Measurements from ENCODE around the gene SRD5A1.
"Not testable (repeated sequence)": the region's sequence is repeated elsewhere in the genome, so short reads cannot be mapped to it uniquely, and the experiment has no call there.

SRD5A1 gene

DNA sequence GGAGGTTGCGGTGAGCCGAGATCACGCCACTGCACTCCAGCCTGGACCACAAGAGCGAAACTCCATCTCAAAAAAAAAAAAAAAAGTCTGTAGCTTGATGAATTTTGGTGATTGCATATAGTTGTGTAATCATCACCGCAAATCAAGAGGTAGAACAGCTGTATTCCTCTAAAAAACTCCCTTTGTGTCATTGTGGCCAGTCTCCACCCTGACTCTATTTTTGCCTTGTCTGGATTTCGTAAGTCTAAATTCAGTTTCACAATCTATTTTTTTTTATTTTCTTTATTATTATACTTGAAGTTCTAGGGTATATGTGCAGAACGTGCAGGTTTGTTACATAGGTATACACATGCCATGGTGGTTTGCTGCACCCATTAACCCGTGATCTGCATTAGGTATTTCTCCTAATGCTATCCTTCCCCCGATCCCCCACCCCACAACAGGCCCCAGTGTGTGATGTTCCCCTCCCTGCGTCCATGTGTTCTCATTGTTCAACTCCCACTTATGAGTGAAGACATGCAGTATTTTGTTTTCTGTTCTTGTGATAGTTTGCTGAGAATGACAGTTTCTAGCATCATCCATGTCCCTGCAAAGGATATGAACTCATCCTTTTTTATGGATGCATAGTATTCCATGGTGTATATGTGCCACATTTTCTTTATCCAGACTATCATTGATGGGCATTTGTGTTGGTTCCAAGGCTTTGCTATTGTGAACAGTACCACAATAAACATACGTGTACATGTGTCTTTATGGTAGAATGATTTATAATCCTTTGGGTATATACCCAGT lies 12.5 kb downstream of the SRD5A1 start:
- not testable (repeated sequence) for DNase-seq

DNA sequence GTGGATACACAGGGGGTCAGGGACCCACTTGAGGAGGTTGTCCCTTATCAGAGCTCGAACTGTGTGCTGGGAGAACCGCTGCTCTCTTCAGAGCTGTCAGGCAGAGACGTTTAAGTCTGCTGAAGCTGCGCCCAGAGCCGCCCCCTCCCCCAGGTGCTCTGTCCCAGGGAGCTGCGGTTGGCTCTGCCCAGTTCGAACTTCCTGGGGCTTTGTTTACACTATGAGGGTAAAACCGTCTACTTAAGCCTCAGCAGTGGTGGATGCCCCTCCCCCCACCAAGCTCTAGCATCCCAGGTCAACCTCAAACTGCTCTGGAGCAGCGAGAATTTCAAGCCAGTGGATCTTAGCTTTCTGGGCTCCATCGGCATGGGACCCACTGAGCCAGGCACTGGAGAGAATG lies 15.9 kb downstream of the SRD5A1 start:
- no peak for DNase-seq

DNA sequence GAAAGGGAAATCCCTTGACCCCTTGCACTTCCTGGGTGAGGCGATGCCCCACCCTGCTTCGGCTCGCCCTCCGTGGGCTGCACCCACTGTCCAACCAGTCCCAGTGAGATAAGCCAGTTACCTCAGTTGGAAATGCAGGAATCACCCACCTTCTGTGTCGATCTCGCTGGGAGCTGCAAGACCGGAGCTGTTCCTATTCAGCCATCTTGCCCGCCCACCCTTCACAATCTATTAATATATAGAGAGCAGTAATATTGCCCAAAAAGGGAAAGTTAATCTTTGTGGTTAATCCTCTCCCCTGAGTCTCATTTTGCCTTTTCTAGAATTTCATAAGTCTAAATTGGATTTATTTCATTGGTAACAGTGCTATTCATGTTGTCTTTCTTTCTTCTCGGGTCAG lies 16.4 kb downstream of the SRD5A1 start:
- no peak for DNase-seq

DNA sequence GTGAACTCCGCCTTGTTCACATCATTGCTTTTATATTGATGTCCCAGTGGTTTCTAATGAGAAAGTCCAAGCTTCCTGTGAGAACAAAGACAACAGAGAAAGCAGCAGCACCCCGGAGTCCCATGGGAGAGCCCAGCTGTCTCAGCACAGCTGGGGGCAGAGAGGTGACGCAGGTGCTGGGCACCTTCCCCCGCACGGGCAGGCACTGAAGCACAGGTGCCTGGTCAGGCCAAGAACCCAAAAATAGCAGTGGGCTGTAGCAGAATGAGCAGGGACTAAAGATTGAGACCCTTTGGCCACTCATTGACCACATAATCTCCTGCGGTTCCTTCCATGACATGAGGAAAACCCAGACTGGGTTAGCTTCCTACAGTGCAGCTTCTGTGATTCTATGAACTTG lies 18.8 kb downstream of the SRD5A1 start:
- DNase-seq: no peak

DNA sequence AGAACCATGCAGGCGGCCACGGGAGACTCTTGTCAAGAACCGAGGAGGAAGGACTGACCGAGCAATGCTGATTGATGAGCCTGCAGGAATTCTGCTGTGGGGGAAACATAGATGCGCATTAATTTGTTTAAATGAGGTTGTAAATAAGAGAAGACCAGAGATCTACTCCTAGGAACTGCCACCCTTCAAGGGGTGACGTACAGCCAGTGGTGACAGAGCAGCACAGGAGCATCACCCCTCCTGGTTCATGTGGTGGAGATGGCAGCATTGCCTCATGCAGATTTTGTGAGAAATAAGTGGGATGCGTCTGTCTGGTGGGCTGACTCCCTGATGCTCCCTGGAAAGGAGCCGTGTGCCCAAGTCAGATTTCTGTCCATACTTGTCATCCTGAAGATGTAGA lies 22.2 kb downstream of the SRD5A1 start:
- DNase-seq: no peak

DNA sequence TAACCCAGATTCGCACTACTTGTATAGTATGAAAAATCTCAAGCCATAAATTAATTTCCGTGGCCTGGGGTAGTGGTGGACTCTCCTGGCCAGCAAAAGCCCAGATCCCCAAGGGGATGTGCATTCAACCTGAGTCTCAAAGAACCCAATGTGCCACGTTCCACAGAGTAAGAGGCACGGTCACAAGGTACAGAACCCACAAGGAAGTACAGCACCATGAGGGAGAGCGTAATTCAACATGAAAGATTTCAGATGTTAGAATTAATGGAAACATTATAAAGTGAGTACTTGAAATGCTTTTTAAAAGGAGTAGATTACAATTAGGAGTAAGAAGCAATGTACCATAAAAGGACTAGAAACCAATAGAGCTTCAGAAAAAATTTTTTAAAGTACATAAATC lies 23.4 kb downstream of the SRD5A1 start:
- DNase-seq: no peak

DNA sequence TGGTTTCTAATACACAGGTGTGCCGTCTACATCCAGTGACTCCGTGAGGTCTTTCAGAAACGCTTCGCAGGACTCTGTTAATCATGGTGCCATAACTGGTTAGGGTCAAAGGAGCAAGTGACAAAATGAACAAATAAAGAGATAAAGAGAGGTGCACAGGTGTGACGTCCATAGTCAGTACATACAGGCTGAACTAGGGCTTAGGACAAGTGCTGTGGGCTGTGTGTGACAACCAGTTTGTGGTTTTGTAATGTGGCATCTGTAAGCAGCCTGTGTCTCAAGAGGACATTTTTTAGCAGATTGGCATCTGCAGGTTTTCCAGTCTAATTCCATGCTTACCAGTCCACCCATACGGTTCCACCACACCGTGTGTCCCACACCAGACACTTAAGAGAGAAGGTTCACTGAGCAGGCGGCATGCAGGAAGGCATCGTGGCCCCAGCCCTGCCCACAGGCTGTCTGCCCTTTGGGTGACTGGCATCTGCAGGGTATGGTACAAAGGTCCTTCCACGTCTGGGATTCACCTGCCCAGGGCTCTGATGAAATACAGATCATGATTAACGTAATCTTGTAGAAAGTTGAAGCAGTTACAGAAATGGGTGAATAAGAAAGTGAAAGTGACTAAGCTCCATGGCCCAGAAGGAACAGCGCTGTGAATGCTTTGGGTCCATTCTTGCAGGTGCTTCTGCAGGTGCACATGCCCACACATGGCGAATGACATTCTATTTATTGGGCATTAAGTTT lies 26.9 kb downstream of the SRD5A1 start:
- no peak for DNase-seq

DNA sequence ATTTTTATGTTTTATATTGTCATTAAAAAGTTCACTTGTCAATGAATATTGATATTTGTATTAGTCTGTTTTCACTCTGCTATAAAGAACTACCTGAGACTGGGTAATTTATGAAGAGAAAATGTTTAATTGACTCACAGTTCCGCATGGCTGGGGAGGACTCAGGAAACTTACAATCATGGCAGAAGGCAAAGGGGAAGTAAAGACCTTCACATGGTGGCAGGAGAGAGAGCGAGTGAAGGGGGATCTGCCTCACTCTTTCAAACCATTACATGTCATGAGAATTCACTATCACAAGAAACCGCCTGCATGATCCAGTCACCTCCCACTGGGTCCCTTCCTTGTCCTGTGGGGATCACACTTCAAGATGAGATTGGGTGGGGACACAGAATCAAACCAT lies 27.4 kb downstream of the SRD5A1 start:
- no peak for DNase-seq

DNA sequence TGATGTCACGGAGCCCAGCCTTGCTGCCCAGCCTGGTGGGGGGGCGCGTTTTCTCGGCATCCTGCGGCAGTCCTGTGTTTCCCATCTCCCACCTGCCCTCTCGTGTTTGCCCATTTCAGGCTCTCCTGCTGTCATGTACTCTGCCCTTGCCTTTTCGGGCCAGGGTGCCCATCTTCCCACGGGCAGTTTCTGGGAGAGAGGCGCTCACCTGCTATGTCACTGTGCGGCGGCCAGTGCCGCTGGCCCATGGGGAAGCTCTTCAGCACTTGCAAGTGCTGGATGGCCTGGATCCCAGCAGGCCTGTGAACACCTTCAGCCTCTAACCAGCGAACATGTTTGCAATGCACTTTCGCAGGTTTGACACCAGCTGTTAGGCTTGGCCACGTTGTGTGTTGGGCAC lies 33.5 kb downstream of the SRD5A1 start:
- no peak for DNase-seq

DNA sequence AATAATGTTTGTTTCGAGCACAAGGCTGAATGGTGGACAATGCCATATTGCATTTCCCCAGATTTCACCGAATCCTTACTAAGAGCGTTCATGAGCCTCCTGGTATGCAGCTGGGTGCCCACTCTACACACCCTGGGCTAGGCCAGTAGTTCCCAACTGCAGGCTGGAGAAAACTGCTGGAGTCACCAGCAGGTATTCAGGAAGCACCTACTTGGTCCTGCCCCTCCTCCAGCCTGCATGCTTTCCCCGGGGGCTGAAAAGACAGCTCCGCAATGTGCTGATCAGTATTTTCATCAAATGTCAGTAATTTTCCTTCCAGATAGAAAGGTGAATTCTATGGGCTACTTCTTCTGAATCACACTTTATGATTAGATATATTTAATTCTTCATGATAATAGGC lies 34.4 kb downstream of the SRD5A1 start:
- no peak for DNase-seq

DNA sequence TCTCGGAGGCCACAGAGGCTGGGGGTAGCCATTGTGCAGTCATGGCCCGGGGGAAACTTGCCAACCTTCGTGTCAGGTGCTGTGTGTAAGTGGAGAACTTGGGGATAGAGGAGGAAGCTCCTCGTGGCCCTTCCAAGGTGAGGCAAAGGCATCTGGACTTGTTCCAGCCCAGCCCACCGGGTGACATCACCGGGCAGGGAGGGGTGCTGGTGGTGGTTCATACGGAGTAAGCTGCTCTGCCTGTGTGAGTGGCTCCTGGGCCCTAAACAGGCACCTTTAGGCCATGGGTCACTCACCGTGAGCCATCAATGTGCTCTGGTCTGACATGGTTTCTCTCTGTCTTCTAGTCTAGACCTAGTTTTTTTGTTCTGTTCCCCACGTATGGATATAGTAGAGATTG lies 35.5 kb downstream of the SRD5A1 start:
- not testable (repeated sequence) for DNase-seq

DNA sequence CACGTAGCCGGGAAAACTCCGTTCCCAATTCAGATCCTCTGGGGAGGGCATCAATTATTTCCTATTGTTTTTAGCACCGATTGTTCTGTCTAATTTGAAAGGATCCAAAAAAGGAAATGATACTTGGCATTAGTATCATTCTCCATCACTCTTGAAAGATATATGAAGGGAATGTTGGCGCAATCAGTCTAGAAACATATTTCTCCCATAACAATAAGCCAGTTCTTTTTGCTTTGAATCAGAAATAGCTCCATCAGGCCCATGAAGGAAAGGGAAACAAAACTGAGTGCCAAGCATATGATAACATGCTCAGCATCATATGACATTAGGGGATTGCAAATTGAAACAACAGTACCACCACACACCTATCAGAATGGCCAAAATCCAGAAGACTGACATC lies 39.8 kb downstream of the SRD5A1 start:
- no peak for DNase-seq

DNA sequence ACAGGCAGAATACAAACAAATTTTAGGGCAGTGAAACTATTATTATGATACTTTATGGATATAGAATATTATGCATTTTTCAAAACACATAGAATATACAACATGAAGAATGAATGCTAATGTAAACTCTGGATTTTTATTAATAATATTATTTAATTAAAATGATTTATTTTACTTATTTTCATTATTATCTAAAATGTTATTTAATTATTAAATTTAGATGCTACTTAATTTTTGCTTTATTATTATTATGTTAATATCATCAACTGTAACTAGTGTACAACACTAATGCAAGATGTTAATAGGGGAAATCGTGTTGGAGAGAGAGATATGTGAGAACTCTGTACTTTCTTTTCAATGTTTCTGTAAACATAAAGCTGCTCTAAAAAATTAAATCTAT lies 40.7 kb downstream of the SRD5A1 start:
- DNase-seq: no peak

DNA sequence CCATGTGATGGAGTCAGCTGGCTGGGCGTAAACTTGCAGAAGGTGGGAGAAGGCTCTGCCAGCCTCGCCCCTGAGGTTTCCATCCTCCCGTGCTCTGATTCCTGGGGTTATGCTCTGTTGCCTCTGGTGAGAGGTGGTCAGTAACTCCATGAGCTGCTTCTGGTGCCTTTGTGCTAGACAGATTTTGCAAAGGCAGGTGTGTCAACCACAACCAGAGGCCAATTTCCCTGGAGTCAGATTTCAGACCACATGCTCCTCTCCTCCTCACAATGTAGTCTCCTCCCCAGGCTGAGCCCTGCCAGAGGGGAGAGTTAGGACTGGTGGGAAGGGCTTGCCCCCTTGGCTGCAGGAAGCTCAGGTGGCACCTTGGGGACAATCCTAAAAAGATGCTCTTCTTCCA lies 41.2 kb downstream of the SRD5A1 start:
- no peak for DNase-seq

DNA sequence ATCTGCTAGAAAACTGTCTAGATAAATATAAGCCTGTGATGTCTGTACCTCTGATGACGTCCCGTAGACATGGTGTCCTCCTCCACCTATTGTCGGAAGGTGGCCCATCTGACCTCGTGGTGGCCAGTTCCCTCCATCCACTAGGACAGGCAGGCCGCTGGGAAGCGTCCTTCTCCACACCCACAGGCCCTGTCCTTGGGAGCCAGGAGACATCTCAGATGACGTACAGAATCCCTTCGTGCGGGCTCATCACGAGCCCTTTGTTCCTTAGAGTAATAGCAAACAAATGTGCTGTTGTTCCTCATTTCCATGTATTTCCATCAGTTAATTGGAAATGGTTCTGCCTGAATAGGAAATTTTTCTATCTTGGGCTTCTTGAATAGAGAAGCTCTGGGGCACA lies 41.6 kb downstream of the SRD5A1 start:
- no peak for DNase-seq

DNA sequence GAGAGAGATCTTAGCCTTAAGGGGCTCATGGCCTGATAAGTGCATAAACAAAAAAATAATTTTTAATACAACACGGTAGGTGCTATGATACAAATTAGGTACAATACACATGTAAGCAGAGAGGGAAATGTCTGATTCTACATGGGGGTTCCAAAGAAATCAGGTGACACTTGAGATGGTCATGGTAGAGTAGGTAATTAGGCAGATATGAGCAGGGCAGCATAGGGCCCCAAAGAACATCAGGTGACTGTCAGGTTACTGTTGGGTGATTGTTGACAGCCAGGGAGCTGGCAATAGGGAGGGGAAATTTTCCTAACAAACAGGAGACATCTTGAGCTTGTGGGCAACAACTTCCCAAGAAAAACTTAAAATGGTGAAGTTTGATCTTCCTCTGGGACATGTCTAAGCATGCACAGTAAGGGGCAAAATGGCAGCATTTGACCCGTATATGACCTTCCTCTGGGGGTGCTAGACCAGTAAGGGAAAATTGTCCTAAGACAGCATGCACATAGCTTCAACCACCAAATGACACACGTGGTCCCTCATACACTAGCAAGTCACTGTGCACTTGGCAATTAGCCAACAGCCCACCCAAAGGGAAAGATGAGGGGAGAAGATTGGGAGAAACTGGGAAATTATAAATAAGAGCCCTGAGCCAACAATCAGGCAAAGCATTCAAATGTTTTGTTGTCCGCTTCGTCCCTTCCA lies 42.7 kb downstream of the SRD5A1 start:
- no peak for DNase-seq

DNA sequence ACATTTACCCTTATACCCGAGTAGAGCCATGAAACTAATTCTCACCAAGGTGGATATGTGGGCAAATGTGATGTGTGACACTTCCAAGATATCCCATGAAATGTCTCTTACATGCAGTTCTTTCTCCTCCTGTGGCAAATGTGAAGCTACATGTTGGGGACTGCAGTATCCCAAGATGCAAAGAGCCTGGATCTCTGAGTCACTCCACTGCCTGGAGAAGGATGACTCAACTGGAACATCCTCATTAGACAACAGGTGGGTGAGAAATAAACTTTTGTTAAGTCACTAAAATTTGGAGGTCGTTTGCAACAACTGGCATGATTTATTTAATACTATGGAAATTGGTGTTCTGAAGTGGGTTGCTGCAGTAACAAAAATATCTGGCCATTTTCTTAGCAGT lies 43.5 kb downstream of the SRD5A1 start:
- DNase-seq: no peak

DNA sequence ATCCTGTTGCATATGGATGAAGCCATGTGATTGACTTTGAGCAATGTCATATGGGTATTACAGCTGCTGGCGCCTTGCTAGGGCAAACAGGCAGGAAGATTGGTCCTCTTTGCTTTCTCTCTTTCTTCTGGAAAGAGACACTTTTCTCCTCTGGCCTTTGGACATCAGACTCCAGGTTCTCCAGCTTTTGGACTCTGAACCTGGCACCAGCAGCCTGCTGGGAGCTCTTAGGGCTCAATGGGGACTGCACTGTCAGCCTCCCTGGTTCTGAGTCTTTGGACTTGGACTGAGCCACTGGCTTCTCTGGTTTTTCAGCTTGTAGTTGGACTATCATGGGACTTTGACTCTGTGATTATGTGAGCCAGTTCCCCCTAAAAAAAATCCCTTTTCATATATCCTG lies 45.1 kb downstream of the SRD5A1 start:
- no peak for DNase-seq

DNA sequence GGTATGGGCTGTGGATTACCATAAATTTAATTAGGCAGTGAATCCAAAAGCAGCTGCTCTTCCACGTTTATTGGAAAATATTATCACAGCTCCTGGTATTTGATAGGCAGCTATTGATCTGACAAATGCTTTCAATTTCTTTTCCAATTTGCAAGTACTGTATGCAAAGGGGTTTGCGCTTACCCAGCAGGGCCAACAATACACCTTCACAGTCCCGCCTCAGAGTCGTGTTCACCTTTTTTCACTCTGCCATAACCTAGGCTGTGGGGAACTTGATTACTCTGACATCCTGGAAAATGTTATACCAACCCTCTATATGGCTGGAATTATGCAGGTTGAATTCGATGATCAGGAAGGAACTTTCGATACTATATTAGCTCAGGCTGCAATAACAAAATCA lies 47.7 kb downstream of the SRD5A1 start:
- no peak for DNase-seq

DNA sequence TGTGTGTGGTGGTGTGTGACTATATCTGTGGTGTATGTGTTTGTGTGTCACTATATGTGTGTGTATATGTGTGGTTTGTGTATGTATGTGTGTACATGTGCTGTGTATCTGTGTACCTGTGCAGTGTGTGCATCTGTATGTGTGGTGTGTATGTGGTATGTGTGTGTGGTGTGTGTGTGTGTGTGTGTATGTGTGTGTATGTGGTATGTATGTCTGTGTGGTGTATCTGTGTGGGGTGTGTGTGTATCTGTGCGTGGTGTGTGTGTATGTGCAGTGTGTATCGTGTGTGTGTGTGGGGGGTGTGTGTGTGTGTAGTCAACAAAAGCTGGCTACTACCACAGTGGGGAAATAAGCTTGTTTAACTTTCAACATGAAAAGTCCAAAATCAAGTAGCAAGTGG lies 48.4 kb downstream of the SRD5A1 start:
- no peak for DNase-seq

DNA sequence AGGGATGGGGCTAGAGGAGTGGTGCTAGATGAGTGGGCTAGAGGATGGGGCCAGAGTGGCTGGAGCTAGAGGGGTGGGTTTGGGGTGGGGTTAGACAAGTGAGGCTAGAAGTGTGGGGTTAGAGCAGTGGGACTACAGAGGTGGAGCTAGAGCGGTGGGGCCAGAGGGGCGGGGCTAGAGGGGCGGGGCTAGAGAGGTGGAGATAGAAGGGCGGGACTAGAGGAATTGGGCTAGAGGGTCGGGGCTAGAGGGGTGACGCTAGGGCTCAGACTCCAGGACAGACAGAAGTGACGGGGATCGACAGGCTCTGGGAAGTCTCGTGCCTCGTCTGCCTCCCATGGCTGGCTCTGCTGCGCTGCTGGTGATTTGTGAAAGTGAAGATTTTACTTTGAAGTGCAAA lies 49.0 kb downstream of the SRD5A1 start:
- DNase-seq: no peak

DNA sequence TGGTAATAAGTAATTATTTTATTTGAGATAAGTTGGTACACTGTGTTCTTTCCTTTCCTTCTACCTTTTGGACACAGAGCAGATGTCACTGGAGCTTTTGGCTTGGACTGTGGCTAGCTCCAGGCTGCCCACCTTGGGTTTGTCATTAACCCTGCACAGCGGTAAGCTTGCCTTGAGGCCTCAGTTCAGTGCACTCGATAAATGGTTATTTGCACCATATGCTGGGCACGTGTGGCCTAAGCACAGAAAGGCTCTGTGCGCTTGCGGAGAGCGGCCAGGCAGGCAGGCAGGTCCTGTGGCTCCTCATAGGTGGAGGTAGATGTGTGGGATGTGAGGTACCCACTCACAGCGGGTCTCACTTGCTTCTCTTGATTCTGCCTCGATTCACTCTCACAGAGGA lies 50.0 kb downstream of the SRD5A1 start:
- DNase-seq: no peak

DNA sequence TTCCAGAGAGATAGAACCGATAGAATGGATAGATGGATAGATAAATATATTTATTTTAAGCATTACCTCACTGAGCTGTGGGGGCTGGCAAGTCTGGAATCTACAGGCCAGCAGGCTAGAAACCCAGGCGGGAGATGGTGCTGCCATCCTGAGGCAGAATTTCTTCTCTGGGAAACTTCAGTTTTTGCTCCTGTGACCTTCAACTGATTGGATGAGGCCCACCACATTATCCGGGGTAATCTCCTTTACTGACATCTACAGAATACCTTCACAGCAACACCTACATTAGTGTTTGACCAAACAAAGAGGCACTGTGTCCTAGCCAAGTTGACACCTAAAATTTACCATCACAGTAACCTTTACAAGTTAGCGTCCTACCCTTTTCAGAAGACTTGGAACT lies 50.8 kb downstream of the SRD5A1 start:
- DNase-seq: no peak

DNA sequence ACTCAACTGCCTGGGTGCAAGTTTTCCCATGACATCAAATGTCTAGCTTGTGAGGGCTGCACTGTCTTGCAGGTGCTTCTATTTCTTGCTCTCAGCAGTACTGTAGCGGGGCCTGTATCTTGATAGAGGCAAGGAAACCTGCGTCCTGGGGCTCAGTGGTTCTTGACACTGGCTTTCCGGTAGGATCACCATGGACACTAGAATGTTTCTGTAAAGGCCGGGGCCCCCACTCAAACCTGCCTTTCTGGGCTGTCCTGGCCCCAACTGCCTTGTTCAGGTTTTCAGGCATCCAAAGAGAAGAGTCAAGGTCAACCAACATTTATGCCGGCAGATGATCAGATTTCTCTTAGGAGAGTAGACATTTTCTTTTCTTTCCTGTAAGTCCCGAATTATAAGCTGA lies 53.3 kb downstream of the SRD5A1 start:
- DNase-seq: no peak
